ENCODE data around the gene DNAJC22. TPM values are rescaled to one million over a fixed set of nuclear protein-coding genes. Genes with fewer than 3 reads are reported as not detected.
"Not testable (repeated sequence)": the region's sequence is repeated elsewhere in the genome, so short reads cannot be mapped to it uniquely, and the experiment has no call there.

Gene DNAJC22
- polyA plus RNA-seq, 1 donor from 2014 or later = 0.54 TPM

DNA sequence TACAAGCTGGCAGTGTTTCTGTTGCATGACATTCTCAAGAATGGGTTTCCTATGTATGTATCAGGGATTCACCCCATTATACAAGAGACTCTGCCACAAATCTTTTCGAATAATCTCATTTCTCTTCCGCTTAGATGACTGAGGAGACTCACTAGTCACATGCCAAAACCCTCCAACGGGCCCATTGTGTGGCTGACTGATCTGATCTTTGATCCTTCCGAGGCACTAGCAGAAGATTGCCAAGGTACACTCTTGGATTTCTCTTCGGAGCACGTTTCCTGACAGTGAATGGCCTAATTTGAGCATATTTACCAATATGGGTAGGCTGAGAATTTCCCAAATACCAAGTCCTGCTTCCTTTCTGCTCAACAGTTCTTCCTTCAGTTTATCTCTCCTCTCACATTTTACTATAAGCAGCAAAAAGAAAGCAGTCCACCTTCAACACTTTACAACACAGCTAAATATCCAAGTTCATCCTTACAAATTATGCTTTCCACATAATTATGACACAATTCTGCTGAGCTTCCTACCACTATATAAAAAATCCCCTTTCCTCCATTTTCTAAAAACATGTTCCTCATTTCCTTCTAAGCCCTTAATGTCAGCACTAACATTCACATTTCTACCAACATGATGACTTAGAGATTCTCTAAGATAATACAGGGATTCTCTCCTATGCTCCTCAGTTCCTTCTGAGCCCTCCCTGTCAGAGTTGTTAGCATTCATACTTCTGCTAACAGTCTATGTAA is 40.8 kb upstream of the DNAJC22 start:
- no peaks in the 10 kb centered on the region for H3K79me2 ChIP-seq (replicated peaks; ENCODE audit: insufficient read depth, low read length)
- peaks cover 2% of the 10 kb centered on the region for H3K27me3 ChIP-seq (ENCODE audit: insufficient read depth, low read depth, low read length)
- no peak overlapping the region for H3K4me3 ChIP-seq (ENCODE audit: low read length)
- H3K9me2 ChIP-seq (ENCODE audit: insufficient read depth, low read length) = no peaks in the 10 kb centered on the region
- no peak overlapping the region for H2AFZ ChIP-seq (ENCODE audit: low read depth, low read length)
- no peaks in the 10 kb centered on the region for H4K20me1 ChIP-seq (ENCODE audit: insufficient read depth)
- H3K9me3 ChIP-seq (ENCODE audit: low read length) = no peaks in the 10 kb centered on the region
- TF ChIP-seq SMC3 (conservative IDR thresholded peaks at IDR 0.05; ENCODE audit: poor library complexity) (no peak), POLR2AphosphoS5 (IDR thresholded peaks at IDR 0.05) (no peak), REST (IDR thresholded peaks at IDR 0.05; ENCODE audit: borderline replicate concordance) (no peak), MXI1 (conservative IDR thresholded peaks at IDR 0.05; ENCODE audit: poor library complexity, severe bottlenecking) (no peak), EP300 (conservative IDR thresholded peaks at IDR 0.05; ENCODE audit: poor library complexity, severe bottlenecking) (no peak), EZH2 (IDR thresholded peaks at IDR 0.05; ENCODE audit: borderline replicate concordance, insufficient read depth, low read length, poor library complexity, severe bottlenecking) (no peak), RAD21 (conservative IDR thresholded peaks at IDR 0.05) (no peak), TAF1 (IDR thresholded peaks at IDR 0.05; ENCODE audit: low read depth) (no peak)
- TF ChIP-seq, protein P1, sequence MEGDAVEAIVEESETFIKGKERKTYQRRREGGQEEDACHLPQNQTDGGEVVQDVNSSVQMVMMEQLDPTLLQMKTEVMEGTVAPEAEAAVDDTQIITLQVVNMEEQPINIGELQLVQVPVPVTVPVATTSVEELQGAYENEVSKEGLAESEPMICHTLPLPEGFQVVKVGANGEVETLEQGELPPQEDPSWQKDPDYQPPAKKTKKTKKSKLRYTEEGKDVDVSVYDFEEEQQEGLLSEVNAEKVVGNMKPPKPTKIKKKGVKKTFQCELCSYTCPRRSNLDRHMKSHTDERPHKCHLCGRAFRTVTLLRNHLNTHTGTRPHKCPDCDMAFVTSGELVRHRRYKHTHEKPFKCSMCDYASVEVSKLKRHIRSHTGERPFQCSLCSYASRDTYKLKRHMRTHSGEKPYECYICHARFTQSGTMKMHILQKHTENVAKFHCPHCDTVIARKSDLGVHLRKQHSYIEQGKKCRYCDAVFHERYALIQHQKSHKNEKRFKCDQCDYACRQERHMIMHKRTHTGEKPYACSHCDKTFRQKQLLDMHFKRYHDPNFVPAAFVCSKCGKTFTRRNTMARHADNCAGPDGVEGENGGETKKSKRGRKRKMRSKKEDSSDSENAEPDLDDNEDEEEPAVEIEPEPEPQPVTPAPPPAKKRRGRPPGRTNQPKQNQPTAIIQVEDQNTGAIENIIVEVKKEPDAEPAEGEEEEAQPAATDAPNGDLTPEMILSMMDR (IDR thresholded peaks at IDR 0.05; ENCODE audit: poor library complexity, severe bottlenecking) = no peak
- H3F3A ChIP-seq (ENCODE audit: insufficient read depth, low read length, poor library complexity, severe bottlenecking) = no peaks in the 10 kb centered on the region
- no peaks in the 10 kb centered on the region for H3K36me3 ChIP-seq (ENCODE audit: insufficient read depth, low read length)
- no peak overlapping the region for H3K4me2 ChIP-seq (ENCODE audit: low read length)
- no peak overlapping the region for H3K27ac ChIP-seq (ENCODE audit: low read length)
- no peak overlapping the region for H3K9ac ChIP-seq (ENCODE audit: low read length)

GRCh38 chr12:49309386-49309785 is 37.3 kb upstream of the DNAJC22 start:
- Histone ChIP-seq H2AFZ (ENCODE audit: low read depth, low read length) (no peak overlapping the region), H3K27ac (ENCODE audit: low read length) (no peak overlapping the region), H3K9ac (ENCODE audit: low read length) (no peak overlapping the region)

GRCh38 chr12:49310451-49311000 is 36.2 kb upstream of the DNAJC22 start:
- H3K79me2 ChIP-seq (replicated peaks; ENCODE audit: insufficient read depth, low read length); H3K9ac ChIP-seq (ENCODE audit: low read length); H3K9me3 ChIP-seq (ENCODE audit: low read length); H3K36me3 ChIP-seq (ENCODE audit: insufficient read depth, low read length); H2AFZ ChIP-seq (ENCODE audit: low read depth, low read length); H3F3A ChIP-seq (ENCODE audit: insufficient read depth, low read length, poor library complexity, severe bottlenecking); H3K27ac ChIP-seq (ENCODE audit: low read length); H3K4me3 ChIP-seq (ENCODE audit: low read length); H3K9me2 ChIP-seq (ENCODE audit: insufficient read depth, low read length); H3K27me3 ChIP-seq (ENCODE audit: insufficient read depth, low read depth, low read length); H4K20me1 ChIP-seq (ENCODE audit: insufficient read depth); H3K4me2 ChIP-seq (ENCODE audit: low read length): not testable (repeated sequence)

More at GRCh38 chr12:49309386-49309785, 37.3 kb upstream of the DNAJC22 start:
- Histone ChIP-seq H3K27me3 (ENCODE audit: insufficient read depth, low read depth, low read length) (no peaks in the 10 kb centered on the region), H3K36me3 (ENCODE audit: insufficient read depth, low read length) (no peaks in the 10 kb centered on the region), H4K20me1 (ENCODE audit: insufficient read depth) (no peaks in the 10 kb centered on the region), H3K9me2 (ENCODE audit: insufficient read depth, low read length) (no peaks in the 10 kb centered on the region), H3F3A (ENCODE audit: insufficient read depth, low read length, poor library complexity, severe bottlenecking) (no peaks in the 10 kb centered on the region), H3K4me2 (ENCODE audit: low read length) (no peak overlapping the region), H3K9me3 (ENCODE audit: low read length) (no peaks in the 10 kb centered on the region), H3K79me2 (replicated peaks; ENCODE audit: insufficient read depth, low read length) (no peaks in the 10 kb centered on the region), H3K4me3 (ENCODE audit: low read length) (no peak overlapping the region)
- TF ChIP-seq EZH2 (IDR thresholded peaks at IDR 0.05; ENCODE audit: borderline replicate concordance, insufficient read depth, low read length, poor library complexity, severe bottlenecking) (no peak), EP300 (conservative IDR thresholded peaks at IDR 0.05; ENCODE audit: poor library complexity, severe bottlenecking) (no peak), RAD21 (conservative IDR thresholded peaks at IDR 0.05) (no peak), SMC3 (conservative IDR thresholded peaks at IDR 0.05; ENCODE audit: poor library complexity) (no peak), TAF1 (IDR thresholded peaks at IDR 0.05; ENCODE audit: low read depth) (no peak)
